Right renal pelvis (tissue), 4 donors: ENCODE results near the gene KLHL28. TPM values are rescaled to one million over a fixed set of nuclear protein-coding genes. Genes with fewer than 3 reads are reported as not detected.

Experiments
- DNase-seq, 4 donors: peaks; one replicate each; pipeline ENCODE4 v3.0.0-alpha.2; 2013; ENCODE audit warnings: low read depth in 4 of 4, low spot score in 3 of 4, missing footprints in 1 of 4
- polyA plus RNA-seq, 4 donors: library from polyadenylated mRNA; unstranded; fragments of 120-200 nt; gene quantifications; one replicate each; pipeline ENCODE4 v1.2.1, GENCODE V29; 2013; ENCODE audit not compliant: insufficient read length in 4 of 4

The KLHL28 gene
- polyA plus RNA-seq: 10 to 100 TPM; 12.2 to 16.5 (median 15.5) TPM

GRCh38 chr14:44961554-44962333 is at the start of gene KLHL28, which contains the start of gene TOGARAM1:
TSS of gene KLHL28 (minus strand) at chr14:44961947. CDS start at chr14:44945928, 16,019 bp downstream.
TSS of gene TOGARAM1 (plus strand) at chr14:44962190. CDS start at chr14:44962422, 232 bp downstream.
- peak; percentile 98 to 100 (median 100) for DNase-seq

GRCh38 chr14:45003924-45004323 is 42.2 kb upstream of the KLHL28 start:
- no peak for DNase-seq

- DNase-seq: no peak
Observed at GRCh38 chr14:44995770-44996294, 34.1 kb upstream of the KLHL28 start.

GRCh38 chr14:44995196-44995595 is 33.4 kb upstream of the KLHL28 start:
- DNase-seq: no peak

- DNase-seq: no peak
Observed at GRCh38 chr14:44990533-44990932, 28.8 kb upstream of the KLHL28 start.

- DNase-seq: no peak
Observed at GRCh38 chr14:44989497-44990440, 28.0 kb upstream of the KLHL28 start.

GRCh38 chr14:44988694-44989093 is 26.9 kb upstream of the KLHL28 start:
- no peak for DNase-seq

- no peak for DNase-seq
Observed at GRCh38 chr14:44982594-44982993, 20.8 kb upstream of the KLHL28 start.

GRCh38 chr14:44981198-44981597 is 19.5 kb upstream of the KLHL28 start:
- DNase-seq: no peak

- DNase-seq: no peak
Observed at GRCh38 chr14:44979740-44980356, 18.1 kb upstream of the KLHL28 start.

- no peak for DNase-seq
Observed at GRCh38 chr14:44979273-44979672, 17.5 kb upstream of the KLHL28 start.

GRCh38 chr14:44971459-44971858 is 9.7 kb upstream of the KLHL28 start:
- DNase-seq: no peak

GRCh38 chr14:44970907-44971306 is 9.2 kb upstream of the KLHL28 start:
- no peak for DNase-seq

- no peak for DNase-seq
Observed at GRCh38 chr14:44968714-44969113, 7.0 kb upstream of the KLHL28 start.

GRCh38 chr14:44966601-44967336 is 5.0 kb upstream of the KLHL28 start:
- no peak for DNase-seq

GRCh38 chr14:44963775-44964380 is 2.1 kb upstream of the KLHL28 start:
- no peak for DNase-seq

GRCh38 chr14:44963044-44963528 is 1.3 kb upstream of the KLHL28 start:
- no peak for DNase-seq

GRCh38 chr14:44962334-44963043 is 742 bp upstream of the KLHL28 start:
- peak; percentile 31 to 45 (median 34) for DNase-seq

- DNase-seq: peak in 3 of 4 donors; percentile 25 to 59 (median 54)
Observed at GRCh38 chr14:44961151-44961553, 595 bp downstream of the KLHL28 start.
